K562 (cell line): ENCODE measurements around the gene MUC5B.

Experiments used
- E2F3 ChIP-seq: fragments of 250-450 bp; sonication (Bioruptor Pico); IDR thresholded peaks from 2 replicates; pipeline ENCODE4 v1.4.0; 2020; ENCODE audit warnings: mild to moderate bottlenecking
- TRIM24 ChIP-seq, 2 experiments: fragments of 450-650 bp; IDR thresholded peaks; 2 replicates each; pipeline ENCODE4 v1.6.1; 2016
- TF ChIP-seq, protein P1 (sequence below): sonication (generic); formaldehyde crosslinking; IDR thresholded peaks from 2 replicates; pipeline ENCODE4 v1.5.0; 2020; ENCODE audit warnings: missing genetic modification reagents
- TF ChIP-seq, protein P2 (sequence below), 3 experiments: IDR thresholded peaks in 2 of 3; conservative IDR thresholded peaks in 1 of 3; 2 replicates each; pipeline ENCODE4 v1.5.1; 2011 to 2012; ENCODE audit warnings: low read length in 3 of 3, mild to moderate bottlenecking in 3 of 3, control low read depth in 2 of 3, improper control_type of control experiment in 1 of 3, inconsistent platforms in 1 of 3, low read depth in 1 of 3, mixed read lengths in 1 of 3, moderate library complexity in 1 of 3; ENCODE audit not compliant: insufficient read depth in 2 of 3
- TF ChIP-seq, protein P3 (sequence below): sonication (generic); formaldehyde crosslinking; IDR thresholded peaks from 2 replicates; pipeline ENCODE4 v1.8.1; 2022; ENCODE audit warnings: missing genetic modification reagents
- TF ChIP-seq, protein P4 (sequence below), 2 experiments: IDR thresholded peaks; 2 replicates each; pipeline ENCODE4 v1.6.1; 2012; ENCODE audit warnings: improper control_type of control experiment in 2 of 2, low read depth in 2 of 2, low read length in 2 of 2, borderline replicate concordance in 1 of 2

DNA sequence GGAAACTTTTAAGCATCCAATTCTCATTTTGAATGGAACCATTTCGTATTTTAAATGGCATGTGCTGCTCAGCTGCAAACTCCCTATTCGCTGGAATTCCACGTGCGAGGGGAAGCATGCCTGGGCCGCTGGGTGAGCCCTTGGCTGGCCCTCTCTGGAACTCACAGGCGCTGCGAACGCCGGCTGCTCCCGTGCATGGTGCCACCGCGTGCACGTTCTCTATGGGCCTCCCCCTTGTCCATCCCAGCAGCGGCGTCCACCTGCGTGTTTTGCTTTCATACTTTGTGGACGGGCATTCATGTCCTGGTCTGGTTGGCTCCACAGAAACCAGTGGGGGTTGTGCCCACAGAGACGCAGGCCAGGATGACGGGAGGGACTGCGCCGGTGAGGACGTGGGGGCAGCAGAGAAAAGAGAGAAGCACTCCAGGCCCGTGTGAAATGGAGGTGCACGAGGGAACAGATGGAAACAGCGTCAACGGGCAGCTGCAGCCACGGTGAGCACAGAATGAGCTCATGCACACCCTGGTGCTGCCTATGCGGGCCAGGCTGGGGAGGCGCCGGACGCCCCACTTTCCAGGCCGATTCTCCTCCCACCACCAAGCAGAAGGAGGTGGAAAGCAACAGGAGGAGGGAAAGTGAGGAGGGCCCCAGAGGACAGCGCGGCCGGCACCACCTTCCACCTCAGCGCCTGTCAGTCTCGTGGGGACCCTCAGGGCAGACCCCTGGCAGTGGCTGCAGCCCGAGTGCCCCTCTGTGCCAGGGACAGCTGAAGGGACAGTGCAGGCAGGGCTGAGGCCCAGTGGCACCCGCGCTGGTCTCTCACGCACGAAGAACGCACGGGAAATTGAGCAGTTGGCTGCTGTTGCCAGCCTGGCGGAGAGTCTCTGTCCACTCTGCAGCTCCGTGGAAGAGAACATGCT lies 57.5 kb downstream of the MUC5B start:
- TF ChIP-seq, protein P1, sequence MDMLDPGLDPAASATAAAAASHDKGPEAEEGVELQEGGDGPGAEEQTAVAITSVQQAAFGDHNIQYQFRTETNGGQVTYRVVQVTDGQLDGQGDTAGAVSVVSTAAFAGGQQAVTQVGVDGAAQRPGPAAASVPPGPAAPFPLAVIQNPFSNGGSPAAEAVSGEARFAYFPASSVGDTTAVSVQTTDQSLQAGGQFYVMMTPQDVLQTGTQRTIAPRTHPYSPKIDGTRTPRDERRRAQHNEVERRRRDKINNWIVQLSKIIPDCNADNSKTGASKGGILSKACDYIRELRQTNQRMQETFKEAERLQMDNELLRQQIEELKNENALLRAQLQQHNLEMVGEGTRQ (CRISPR knock-in tag) = no peak
- TF ChIP-seq, protein P2, sequence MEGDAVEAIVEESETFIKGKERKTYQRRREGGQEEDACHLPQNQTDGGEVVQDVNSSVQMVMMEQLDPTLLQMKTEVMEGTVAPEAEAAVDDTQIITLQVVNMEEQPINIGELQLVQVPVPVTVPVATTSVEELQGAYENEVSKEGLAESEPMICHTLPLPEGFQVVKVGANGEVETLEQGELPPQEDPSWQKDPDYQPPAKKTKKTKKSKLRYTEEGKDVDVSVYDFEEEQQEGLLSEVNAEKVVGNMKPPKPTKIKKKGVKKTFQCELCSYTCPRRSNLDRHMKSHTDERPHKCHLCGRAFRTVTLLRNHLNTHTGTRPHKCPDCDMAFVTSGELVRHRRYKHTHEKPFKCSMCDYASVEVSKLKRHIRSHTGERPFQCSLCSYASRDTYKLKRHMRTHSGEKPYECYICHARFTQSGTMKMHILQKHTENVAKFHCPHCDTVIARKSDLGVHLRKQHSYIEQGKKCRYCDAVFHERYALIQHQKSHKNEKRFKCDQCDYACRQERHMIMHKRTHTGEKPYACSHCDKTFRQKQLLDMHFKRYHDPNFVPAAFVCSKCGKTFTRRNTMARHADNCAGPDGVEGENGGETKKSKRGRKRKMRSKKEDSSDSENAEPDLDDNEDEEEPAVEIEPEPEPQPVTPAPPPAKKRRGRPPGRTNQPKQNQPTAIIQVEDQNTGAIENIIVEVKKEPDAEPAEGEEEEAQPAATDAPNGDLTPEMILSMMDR (IDR thresholded peaks at IDR 0.05 in 2 of 3, conservative IDR thresholded peaks at IDR 0.05 in 1 of 3; ENCODE audit: insufficient read depth in 2 of 3, low read depth in 1 of 3, low read length in 3 of 3) = no peak
- TF ChIP-seq, protein P3, sequence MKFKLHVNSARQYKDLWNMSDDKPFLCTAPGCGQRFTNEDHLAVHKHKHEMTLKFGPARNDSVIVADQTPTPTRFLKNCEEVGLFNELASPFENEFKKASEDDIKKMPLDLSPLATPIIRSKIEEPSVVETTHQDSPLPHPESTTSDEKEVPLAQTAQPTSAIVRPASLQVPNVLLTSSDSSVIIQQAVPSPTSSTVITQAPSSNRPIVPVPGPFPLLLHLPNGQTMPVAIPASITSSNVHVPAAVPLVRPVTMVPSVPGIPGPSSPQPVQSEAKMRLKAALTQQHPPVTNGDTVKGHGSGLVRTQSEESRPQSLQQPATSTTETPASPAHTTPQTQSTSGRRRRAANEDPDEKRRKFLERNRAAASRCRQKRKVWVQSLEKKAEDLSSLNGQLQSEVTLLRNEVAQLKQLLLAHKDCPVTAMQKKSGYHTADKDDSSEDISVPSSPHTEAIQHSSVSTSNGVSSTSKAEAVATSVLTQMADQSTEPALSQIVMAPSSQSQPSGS = no peak
- TF ChIP-seq E2F3 (CRISPR knock-in tag) (no peak), TRIM24 (IDR thresholded peaks at IDR 0.05) (no peak)
- TF ChIP-seq, protein P4, sequence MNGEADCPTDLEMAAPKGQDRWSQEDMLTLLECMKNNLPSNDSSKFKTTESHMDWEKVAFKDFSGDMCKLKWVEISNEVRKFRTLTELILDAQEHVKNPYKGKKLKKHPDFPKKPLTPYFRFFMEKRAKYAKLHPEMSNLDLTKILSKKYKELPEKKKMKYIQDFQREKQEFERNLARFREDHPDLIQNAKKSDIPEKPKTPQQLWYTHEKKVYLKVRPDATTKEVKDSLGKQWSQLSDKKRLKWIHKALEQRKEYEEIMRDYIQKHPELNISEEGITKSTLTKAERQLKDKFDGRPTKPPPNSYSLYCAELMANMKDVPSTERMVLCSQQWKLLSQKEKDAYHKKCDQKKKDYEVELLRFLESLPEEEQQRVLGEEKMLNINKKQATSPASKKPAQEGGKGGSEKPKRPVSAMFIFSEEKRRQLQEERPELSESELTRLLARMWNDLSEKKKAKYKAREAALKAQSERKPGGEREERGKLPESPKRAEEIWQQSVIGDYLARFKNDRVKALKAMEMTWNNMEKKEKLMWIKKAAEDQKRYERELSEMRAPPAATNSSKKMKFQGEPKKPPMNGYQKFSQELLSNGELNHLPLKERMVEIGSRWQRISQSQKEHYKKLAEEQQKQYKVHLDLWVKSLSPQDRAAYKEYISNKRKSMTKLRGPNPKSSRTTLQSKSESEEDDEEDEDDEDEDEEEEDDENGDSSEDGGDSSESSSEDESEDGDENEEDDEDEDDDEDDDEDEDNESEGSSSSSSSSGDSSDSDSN (IDR thresholded peaks at IDR 0.05; ENCODE audit: borderline replicate concordance in 1 of 2, low read depth in 2 of 2, low read length in 2 of 2) = no peak
